Activated T-cell treated with anti-CD3 and anti-CD28 coated beads, Interleukin-2, amount 50 U/mL, for 72 hours (primary cell): ENCODE measurements around the gene RAP1GAP2. TPM values are rescaled to one million over a fixed set of nuclear protein-coding genes. Genes with fewer than 3 reads are reported as not detected.

Experiments used
- ATAC-seq, 2 donors: fragments of 150-1000 bp; cut with Tn5 transposase; replicated peaks in 1 of 2; 2 replicates each; pipeline ENCODE4 v1.10.0; 2021; ENCODE audit warnings: moderate library complexity in 2 of 2, mild to moderate bottlenecking in 1 of 2
- DNase-seq, 2 donors: peaks; one replicate each; pipeline ENCODE4 v3.0.0; 2021 to 2022; ENCODE audit warnings: mixed read lengths in 1 of 2
- H3K27ac Mint-ChIP-seq: one replicate; pipeline ENCODE4 v1.8.0; 2022; ENCODE audit warnings: mild to moderate bottlenecking, moderate library complexity, mixed read lengths
- H3K27me3 Mint-ChIP-seq: one replicate; pipeline ENCODE4 v1.8.0; 2022; ENCODE audit warnings: low read depth, mixed read lengths
- H3K36me3 Mint-ChIP-seq, 2 donors: one replicate each; pipeline ENCODE4 v1.8.0; 2022; ENCODE audit warnings: mixed read lengths in 2 of 2, mild to moderate bottlenecking in 1 of 2; ENCODE audit not compliant: insufficient read depth in 2 of 2
- H3K4me1 Mint-ChIP-seq: one replicate; pipeline ENCODE4 v1.8.0; 2022; ENCODE audit warnings: low read depth, mixed read lengths
- H3K4me3 Mint-ChIP-seq, 2 donors: one replicate each; pipeline ENCODE4 v1.8.0; 2022; ENCODE audit warnings: mild to moderate bottlenecking in 2 of 2, mixed read lengths in 2 of 2, moderate library complexity in 2 of 2
- H3K9me3 Mint-ChIP-seq, 2 donors: one replicate each; pipeline ENCODE4 v1.8.0; 2022; ENCODE audit warnings: mixed read lengths in 2 of 2
- total RNA-seq, 2 donors: library from RNA; stranded (reverse); gene quantifications; one replicate each; pipeline ENCODE4 v1.2.3, GENCODE V29; 2022

RAP1GAP2 gene
- total RNA-seq, 2 donors from 2014 or later: 0.50 to 3.1 TPM

- peaks cover 6 to 11% of the 10 kb centered on the region in 2 donors for H3K9me3 Mint-ChIP-seq
- no peaks in the 10 kb centered on the region for H3K27me3 Mint-ChIP-seq
- peaks cover 16 to 17% of the 10 kb centered on the region in 2 donors for H3K36me3 Mint-ChIP-seq
- DNase-seq: no peak
- H3K4me3 Mint-ChIP-seq: no peak overlapping the region
- H3K4me1 Mint-ChIP-seq: peaks cover 27% of the 10 kb centered on the region
- no peak for ATAC-seq
- no peak overlapping the region for H3K27ac Mint-ChIP-seq
These were observed 113.1 kb downstream of the RAP1GAP2 start for GRCh38 chr17:2909175-2909845.

DNA sequence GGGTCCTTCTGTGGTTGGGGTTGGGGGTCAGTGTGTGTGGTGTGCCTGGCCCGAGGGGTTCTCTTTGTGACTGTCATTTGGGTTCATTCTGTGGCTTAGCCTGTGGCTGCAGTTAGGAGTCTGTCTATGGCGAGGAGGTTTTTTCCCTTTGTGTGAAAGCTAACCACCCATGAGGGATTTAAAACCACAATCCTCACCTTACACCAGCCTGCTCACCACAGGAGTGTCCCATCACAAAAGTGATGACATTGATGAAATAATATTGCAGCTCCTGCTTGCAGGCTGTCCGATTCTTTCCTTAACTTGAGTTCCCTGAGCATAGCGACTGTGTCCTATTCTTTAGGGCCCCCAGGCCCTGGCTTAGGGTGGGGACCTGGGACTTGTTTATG, 113.6 kb downstream of the RAP1GAP2 start:
- H3K4me3 Mint-ChIP-seq: no peak overlapping the region
- no peaks in the 10 kb centered on the region for H3K27me3 Mint-ChIP-seq
- H3K27ac Mint-ChIP-seq: no peak overlapping the region
- H3K36me3 Mint-ChIP-seq: peaks cover 16 to 17% of the 10 kb centered on the region in 2 donors
- peaks cover 27% of the 10 kb centered on the region for H3K4me1 Mint-ChIP-seq
- H3K9me3 Mint-ChIP-seq: peaks cover 6 to 11% of the 10 kb centered on the region in 2 donors
- DNase-seq (peak in 1 of 2 donors; percentile 10), ATAC-seq (no peak)

- Mint-ChIP-seq H3K27me3 (no peaks in the 10 kb centered on the region), H3K9me3 (peaks cover 6 to 9% of the 10 kb centered on the region in 2 donors), H3K4me1 (peaks cover 27% of the 10 kb centered on the region), H3K36me3 (peaks cover 11 to 13% of the 10 kb centered on the region in 2 donors), H3K27ac (no peak overlapping the region), H3K4me3 (no peak overlapping the region)
- DNase-seq: no peak
- ATAC-seq: no peak
These were observed 115.0 kb downstream of the RAP1GAP2 start for GRCh38 chr17:2911035-2911754.

GRCh38 chr17:2911755-2912111, 115.5 kb downstream of the RAP1GAP2 start:
- ATAC-seq: no peak
- H3K36me3 Mint-ChIP-seq: peaks cover 10 to 11% of the 10 kb centered on the region in 2 donors
- DNase-seq: no peak
- peaks cover 6 to 8% of the 10 kb centered on the region in 2 donors for H3K9me3 Mint-ChIP-seq
- no peaks in the 10 kb centered on the region for H3K27me3 Mint-ChIP-seq
- H3K27ac Mint-ChIP-seq: no peak overlapping the region
- peaks cover 27% of the 10 kb centered on the region for H3K4me1 Mint-ChIP-seq
- H3K4me3 Mint-ChIP-seq: no peak overlapping the region

GRCh38 chr17:2912754-2913153, 116.5 kb downstream of the RAP1GAP2 start:
- Mint-ChIP-seq H3K27me3 (no peaks in the 10 kb centered on the region), H3K4me3 (no peak overlapping the region), H3K9me3 (peaks cover 1% of the 10 kb centered on the region in 2 donors), H3K36me3 (peaks cover 2 to 4% of the 10 kb centered on the region in 2 donors), H3K27ac (no peak overlapping the region), H3K4me1 (peaks cover 17% of the 10 kb centered on the region)
- no peak for DNase-seq
- ATAC-seq: no peak

DNA sequence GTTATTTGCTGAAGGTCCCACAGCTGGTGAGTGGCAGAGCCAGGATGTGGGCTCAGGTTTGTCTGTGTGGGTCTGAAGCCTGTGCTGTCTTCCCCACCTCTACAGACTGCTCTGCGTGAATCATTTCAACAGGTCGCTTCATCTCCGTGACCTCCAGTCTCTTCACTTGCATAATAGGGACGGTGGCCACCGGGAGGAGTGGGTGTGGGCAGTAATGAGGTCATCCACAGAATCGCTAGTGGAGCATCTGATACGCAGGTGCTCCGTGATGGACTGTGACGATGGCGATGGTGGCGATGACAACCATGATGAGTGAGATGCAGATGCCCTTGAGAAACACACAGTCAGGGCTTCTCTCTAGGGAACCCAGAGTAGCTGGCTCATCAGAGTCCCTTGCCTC, 120.2 kb downstream of the RAP1GAP2 start:
- H3K36me3 Mint-ChIP-seq: no peaks in the 10 kb centered on the region
- ATAC-seq: no peak

DNA sequence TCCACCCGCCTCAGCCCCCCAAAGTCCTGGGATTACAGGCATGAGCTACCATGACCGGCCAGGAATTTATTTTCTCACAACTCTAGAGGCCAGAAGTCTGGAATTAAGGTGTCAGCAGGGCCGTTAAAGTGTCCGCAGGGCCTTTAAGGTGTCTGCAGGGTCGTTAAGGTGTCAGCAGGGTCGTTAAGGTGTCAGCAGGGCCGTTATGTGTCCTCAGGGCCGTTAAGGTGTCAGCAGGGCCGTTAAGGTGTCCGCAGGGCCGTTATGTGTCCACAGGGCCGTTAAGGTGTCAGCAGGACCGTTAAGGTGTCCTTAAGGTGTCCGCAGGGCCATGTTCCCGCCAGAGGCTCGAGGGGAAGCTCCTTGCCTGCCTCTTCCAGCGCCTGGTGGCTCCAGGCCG, 125.2 kb downstream of the RAP1GAP2 start:
- DNase-seq (no peak), ATAC-seq (no peak)
- H3K9me3 Mint-ChIP-seq: no peaks in the 10 kb centered on the region
- no peaks in the 10 kb centered on the region for H3K36me3 Mint-ChIP-seq
- H3K27me3 Mint-ChIP-seq: no peaks in the 10 kb centered on the region
- no peaks in the 10 kb centered on the region for H3K4me1 Mint-ChIP-seq
- H3K4me3 Mint-ChIP-seq: no peak overlapping the region
- H3K27ac Mint-ChIP-seq: no peak overlapping the region

More for the DNA sequence above, 120.2 kb downstream of the RAP1GAP2 start:
- Mint-ChIP-seq H3K27me3 (no peaks in the 10 kb centered on the region), H3K4me3 (no peak overlapping the region), H3K4me1 (no peaks in the 10 kb centered on the region), H3K27ac (no peak overlapping the region), H3K9me3 (no peaks in the 10 kb centered on the region)
- no peak for DNase-seq

GRCh38 chr17:2924211-2924610, 128.0 kb downstream of the RAP1GAP2 start:
- H3K4me3 Mint-ChIP-seq: no peak overlapping the region
- H3K4me1 Mint-ChIP-seq: no peaks in the 10 kb centered on the region
- no peaks in the 10 kb centered on the region for H3K27me3 Mint-ChIP-seq
- ATAC-seq (no peak), DNase-seq (no peak)
- H3K27ac Mint-ChIP-seq: no peak overlapping the region
- H3K9me3 Mint-ChIP-seq: no peaks in the 10 kb centered on the region
- H3K36me3 Mint-ChIP-seq: no peaks in the 10 kb centered on the region

DNA sequence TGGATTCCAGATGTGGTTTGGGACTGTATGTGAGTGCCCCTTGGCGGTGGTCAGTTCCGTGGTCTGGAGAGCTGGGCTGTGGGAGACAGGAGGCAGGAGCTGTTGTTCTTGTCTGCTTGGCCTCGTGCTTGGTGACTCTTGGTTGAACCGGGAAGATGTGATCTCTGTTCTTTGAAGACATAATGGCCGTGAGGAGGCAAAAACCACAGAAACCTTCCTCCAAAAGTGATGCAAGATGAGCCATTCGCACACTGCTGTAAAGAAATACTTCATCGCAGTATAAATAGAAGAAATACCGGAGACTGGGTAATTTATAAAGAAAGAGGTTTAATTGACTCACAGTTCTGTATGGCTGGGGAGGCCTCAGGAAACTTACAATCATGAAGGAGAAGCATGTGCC, 128.8 kb downstream of the RAP1GAP2 start:
- no peaks in the 10 kb centered on the region for H3K36me3 Mint-ChIP-seq
- no peak overlapping the region for H3K4me3 Mint-ChIP-seq
- H3K9me3 Mint-ChIP-seq: no peaks in the 10 kb centered on the region
- DNase-seq: no peak
- no peaks in the 10 kb centered on the region for H3K4me1 Mint-ChIP-seq
- ATAC-seq: no peak
- peak overlapping the region; percentile 16 for H3K27ac Mint-ChIP-seq
- H3K27me3 Mint-ChIP-seq: no peaks in the 10 kb centered on the region

- no peak overlapping the region for H3K4me3 Mint-ChIP-seq
These were observed 129.9 kb downstream of the RAP1GAP2 start for GRCh38 chr17:2926019-2926650.

GRCh38 chr17:2928294-2928890, 132.2 kb downstream of the RAP1GAP2 start:
- no peak overlapping the region for H3K27ac Mint-ChIP-seq
- DNase-seq: no peak
- ATAC-seq: no peak

More at GRCh38 chr17:2926019-2926650, 129.9 kb downstream of the RAP1GAP2 start:
- Mint-ChIP-seq H3K4me1 (peaks cover 4% of the 10 kb centered on the region), H3K27ac (no peak overlapping the region), H3K27me3 (no peaks in the 10 kb centered on the region), H3K36me3 (no peaks in the 10 kb centered on the region), H3K9me3 (no peaks in the 10 kb centered on the region)
- ATAC-seq (no peak), DNase-seq (no peak)

GRCh38 chr17:2929881-2930533, 133.8 kb downstream of the RAP1GAP2 start:
- no peaks in the 10 kb centered on the region for H3K9me3 Mint-ChIP-seq
- no peaks in the 10 kb centered on the region for H3K27me3 Mint-ChIP-seq
- no peak overlapping the region for H3K27ac Mint-ChIP-seq
- peaks cover 4% of the 10 kb centered on the region for H3K4me1 Mint-ChIP-seq
- ATAC-seq (peak; percentile 46 to 64), DNase-seq (peak; percentile 26 to 34)
- no peak overlapping the region for H3K4me3 Mint-ChIP-seq
- H3K36me3 Mint-ChIP-seq: no peaks in the 10 kb centered on the region

More at GRCh38 chr17:2928294-2928890, 132.2 kb downstream of the RAP1GAP2 start:
- no peaks in the 10 kb centered on the region for H3K36me3 Mint-ChIP-seq
- H3K4me1 Mint-ChIP-seq: peaks cover 4% of the 10 kb centered on the region
- no peaks in the 10 kb centered on the region for H3K27me3 Mint-ChIP-seq
- H3K4me3 Mint-ChIP-seq: no peak overlapping the region
- no peaks in the 10 kb centered on the region for H3K9me3 Mint-ChIP-seq
